Caco-2 (cell line): ENCODE measurements around the gene ZC3HAV1L. TPM values are rescaled to one million over a fixed set of nuclear protein-coding genes. Genes with fewer than 3 reads are reported as not detected.

ENCODE experiments used
- total RNA-seq: library from RNA; stranded (reverse); gene quantifications from 2 replicates; pipeline ENCODE4 v1.2.3, GENCODE V29; 2022

Gene ZC3HAV1L
- total RNA-seq, 1 experiment from 2014 or later: 24.6 TPM

Other genes starting within 250 kb of the ZC3HAV1L start
- not detected in 2 replicates for gene TMEM213, start 238.0 kb downstream of the ZC3HAV1L start, total RNA-seq
- 1.2 and 1.5 TPM in 2 replicates for gene ATP6V0A4, start 237.8 kb downstream of the ZC3HAV1L start, total RNA-seq
- gene KIAA1549, start 54.7 kb downstream of the ZC3HAV1L start, total RNA-seq: 19.9 and 21.9 TPM in 2 replicates
- gene ZC3HAV1, start 73.7 kb upstream of the ZC3HAV1L start, total RNA-seq: 30.8 and 30.9 TPM in 2 replicates
- 21.3 and 23.4 TPM in 2 replicates for gene UBN2, start 195.2 kb upstream of the ZC3HAV1L start, total RNA-seq